Renal pelvis (tissue), 12 donors: ENCODE data around the gene ZCCHC10. TPM values are rescaled to one million over a fixed set of nuclear protein-coding genes. Genes with fewer than 3 reads are reported as not detected.
A peak's percentile ranks its signal among the peaks of the same experiment; 100 is the strongest.

Experiments
- DNase-seq: peaks from one replicate; pipeline ENCODE4 v3.0.0-alpha.2; 2013
- long read RNA-seq, 16 experiments: transcript quantifications; one replicate each; lab custom pipeline, GENCODE V29; 2026
- polyA plus RNA-seq, 3 donors: library from polyadenylated mRNA; unstranded; fragments of 120-200 nt; gene quantifications; one replicate each; pipeline ENCODE4 v1.2.1, GENCODE V29; 2013; ENCODE audit not compliant: insufficient read length in 3 of 3

Gene ZCCHC10
- 10 to 100 TPM; 29.5 to 33.1 (median 30.9) TPM for polyA plus RNA-seq
- long read RNA-seq, donor 1, transcript ZCCHC10-201 (4 exons, 2,178 nt), result major isoform, 6 of 9 reads
- long read RNA-seq, donor 1, partial matches to known transcripts, result 0 of 9 reads
- long read RNA-seq, donor 1, other reads (novel, unspliced or antisense), result 0 of 9 reads
- long read RNA-seq, donor 2, transcript ZCCHC10-201 (4 exons, 2,178 nt), result major isoform, 11 of 27 reads
- long read RNA-seq, donor 2, partial matches to known transcripts, result 7 of 27 reads
- long read RNA-seq, donor 2, other reads (novel, unspliced or antisense), result 0 of 27 reads
- long read RNA-seq, donor 3, transcript ZCCHC10-201 (4 exons, 2,178 nt), result major isoform, 8 of 10 reads
- long read RNA-seq, donor 3, partial matches to known transcripts, result 0 of 10 reads
- long read RNA-seq, donor 3, other reads (novel, unspliced or antisense), result 0 of 10 reads
- long read RNA-seq, donor 4, partial matches to known transcripts, result 0 of 7 reads
- long read RNA-seq, donor 4, other reads (novel, unspliced or antisense), result 0 of 7 reads
- long read RNA-seq, donor 5, partial matches to known transcripts, result 0 of 5 reads
- long read RNA-seq, donor 5, other reads (novel, unspliced or antisense), result 0 of 5 reads
- long read RNA-seq, donor 6, transcript ZCCHC10-201 (4 exons, 2,178 nt), result major isoform, 9 of 14 reads
- long read RNA-seq, donor 6, partial matches to known transcripts, result 0 of 14 reads
- long read RNA-seq, donor 6, other reads (novel, unspliced or antisense), result 0 of 14 reads
- long read RNA-seq, donor 7, transcript ZCCHC10-201 (4 exons, 2,178 nt), result major isoform, 12 of 18 reads
- long read RNA-seq, donor 7, partial matches to known transcripts, result 0 of 18 reads
- long read RNA-seq, donor 7, other reads (novel, unspliced or antisense), result 0 of 18 reads
- long read RNA-seq, donor 8, partial matches to known transcripts, result 0 of 6 reads
- long read RNA-seq, donor 8, other reads (novel, unspliced or antisense), result 0 of 6 reads
- long read RNA-seq, donor 9, transcript ZCCHC10-207 (5 exons, 1,070 nt), result minor isoform, 5 of 20 reads
- long read RNA-seq, donor 9, transcript ZCCHC10-201 (4 exons, 2,178 nt), result major isoform, 11 of 20 reads
- long read RNA-seq, donor 9, partial matches to known transcripts, result 0 of 20 reads
- long read RNA-seq, donor 9, other reads (novel, unspliced or antisense), result 0 of 20 reads
- long read RNA-seq, donor 10, transcript ZCCHC10-201 (4 exons, 2,178 nt), result major isoform, 12 of 16 reads
- long read RNA-seq, donor 10, partial matches to known transcripts, result 0 of 16 reads
- long read RNA-seq, donor 10, other reads (novel, unspliced or antisense), result 0 of 16 reads
- long read RNA-seq, donor 11, partial matches to known transcripts, result 0 of 5 reads
- long read RNA-seq, donor 11, other reads (novel, unspliced or antisense), result 0 of 5 reads
- long read RNA-seq, donor 12, transcript ZCCHC10-201 (4 exons, 2,178 nt), result major isoform, 11 of 15 reads
- long read RNA-seq, donor 12, partial matches to known transcripts, result 0 of 15 reads
- long read RNA-seq, donor 12, other reads (novel, unspliced or antisense), result 0 of 15 reads
- long read RNA-seq, donor 13, partial matches to known transcripts, result 0 of 6 reads
- long read RNA-seq, donor 13, other reads (novel, unspliced or antisense), result 0 of 6 reads
- long read RNA-seq, donor 14, transcript ZCCHC10-201 (4 exons, 2,178 nt), result major isoform, 11 of 23 reads
- long read RNA-seq, donor 14, transcript ZCCHC10-203 (3 exons, 325 nt), result minor isoform, 5 of 23 reads
- long read RNA-seq, donor 14, partial matches to known transcripts, result 0 of 23 reads
- long read RNA-seq, donor 14, other reads (novel, unspliced or antisense), result 0 of 23 reads
- long read RNA-seq, donor 15, transcript ZCCHC10-201 (4 exons, 2,178 nt), result major isoform, 19 of 25 reads
- long read RNA-seq, donor 15, partial matches to known transcripts, result 0 of 25 reads
- long read RNA-seq, donor 15, other reads (novel, unspliced or antisense), result 0 of 25 reads
- long read RNA-seq, donor 16, transcript ZCCHC10-201 (4 exons, 2,178 nt), result major isoform, 12 of 21 reads
- long read RNA-seq, donor 16, partial matches to known transcripts, result 0 of 21 reads
- long read RNA-seq, donor 16, other reads (novel, unspliced or antisense), result 0 of 21 reads

DNA sequence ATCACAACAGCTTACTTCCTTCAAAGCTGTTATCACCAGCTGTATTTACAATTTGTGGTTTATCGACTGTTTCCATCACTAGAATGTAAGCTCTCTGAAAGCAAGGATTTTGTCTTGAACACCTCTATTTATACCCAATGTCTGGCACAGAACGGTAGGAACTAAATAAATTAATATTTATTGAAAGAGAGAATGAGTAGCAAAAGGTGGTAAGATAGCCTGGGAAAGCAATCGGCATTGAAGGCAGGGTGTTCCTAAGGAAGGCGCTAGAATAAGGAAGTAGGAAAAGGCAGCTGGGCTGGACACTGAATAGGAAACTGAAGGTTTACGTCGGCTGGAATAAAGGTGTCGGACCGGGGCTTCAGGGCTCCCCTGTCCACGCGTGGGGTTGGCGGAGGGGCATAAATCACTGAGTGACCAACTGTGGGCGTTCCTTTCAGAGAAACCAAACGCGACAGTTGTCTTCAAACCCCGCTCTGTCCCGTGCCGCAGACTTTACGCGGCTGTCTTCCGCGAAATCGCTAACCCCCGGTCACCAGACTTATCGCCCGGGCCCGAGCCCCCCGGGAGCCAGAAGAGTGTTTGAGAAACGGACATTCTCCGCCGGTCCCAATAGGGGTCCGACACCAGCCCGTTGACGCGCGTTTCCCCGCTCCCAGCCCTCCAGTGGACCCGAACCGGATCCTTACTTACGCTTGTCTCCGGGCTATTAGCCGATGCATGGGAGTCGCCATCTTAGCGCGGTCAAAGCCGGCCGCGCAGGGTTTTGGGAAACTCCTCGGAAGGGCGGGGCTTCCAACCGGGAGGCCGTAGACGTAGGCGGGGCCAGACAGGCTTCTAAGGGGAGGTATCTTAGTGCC is at the start of gene ZCCHC10:
ZCCHC10 (minus strand) TSS at position 746 of the 860 bp plus-strand sequence; CDS start at position 734, 12 bp downstream.
- peak; percentile 96 for DNase-seq

- no peak for DNase-seq
These were observed 49.5 kb upstream of the ZCCHC10 start for GRCh38 chr5:133075572-133076536.

- DNase-seq, result no peak
These were observed 45.7 kb upstream of the ZCCHC10 start for GRCh38 chr5:133072021-133072420.

DNA sequence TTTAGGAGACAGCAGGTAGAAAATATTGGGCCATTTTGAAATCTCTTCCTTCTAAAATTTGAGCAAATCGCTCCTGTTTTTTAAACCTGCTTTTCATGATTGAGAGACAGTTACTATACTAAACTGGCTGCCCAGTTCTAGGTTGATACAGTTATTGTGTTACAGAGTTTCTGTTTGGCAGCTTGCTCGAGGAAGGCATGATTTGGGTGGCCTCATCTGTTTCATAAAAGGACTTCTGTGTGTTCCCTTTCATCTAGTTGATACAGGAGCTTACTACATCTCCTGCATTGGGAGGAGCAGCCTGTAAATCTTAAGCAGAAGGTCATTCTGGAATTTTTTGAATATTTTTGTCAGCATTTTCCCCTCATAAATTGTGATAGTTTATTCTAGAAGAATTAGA is 39.7 kb upstream of the ZCCHC10 start:
- no peak for DNase-seq

DNA sequence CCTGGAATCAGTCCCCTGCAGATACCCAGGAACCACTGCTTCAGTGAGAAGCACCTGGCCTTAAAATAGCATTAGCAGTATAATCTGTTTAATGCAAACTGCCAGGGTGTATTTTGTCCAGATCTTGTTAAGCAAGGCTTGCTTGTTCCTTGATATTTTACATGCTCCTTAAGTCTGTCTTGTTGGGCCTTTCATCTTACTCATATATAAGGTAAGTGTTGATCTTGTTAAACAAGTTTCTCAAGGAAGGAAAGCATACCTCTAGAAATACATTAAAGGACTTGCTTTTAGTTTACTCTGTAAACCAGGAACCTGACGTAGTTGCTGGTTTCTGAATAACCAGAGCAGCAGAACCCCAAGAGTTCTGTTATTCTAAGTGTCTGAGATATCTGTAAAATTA is 39.1 kb upstream of the ZCCHC10 start:
- DNase-seq, result no peak

GRCh38 chr5:133063965-133064364 is 37.6 kb upstream of the ZCCHC10 start:
- no peak for DNase-seq

DNA sequence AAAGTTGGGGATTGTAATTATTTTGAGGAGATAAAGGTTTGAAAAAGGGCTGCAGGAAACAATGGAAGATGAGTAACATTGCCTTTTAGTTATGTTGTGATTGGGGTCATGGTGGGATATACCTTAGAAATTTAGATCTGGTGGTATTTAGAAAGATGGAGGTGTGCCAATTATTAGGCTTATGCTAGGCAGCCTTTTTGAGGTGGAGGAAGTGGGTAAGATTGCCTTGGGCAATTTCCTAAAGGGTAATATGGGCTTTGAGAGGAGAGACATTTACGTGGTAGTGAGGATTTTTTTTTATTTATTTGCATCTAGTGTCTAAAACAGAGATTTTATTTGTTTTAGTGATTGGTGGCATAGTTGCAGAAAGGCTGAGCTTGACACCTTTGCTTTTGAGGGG is 35.9 kb upstream of the ZCCHC10 start:
- DNase-seq, result no peak

DNA sequence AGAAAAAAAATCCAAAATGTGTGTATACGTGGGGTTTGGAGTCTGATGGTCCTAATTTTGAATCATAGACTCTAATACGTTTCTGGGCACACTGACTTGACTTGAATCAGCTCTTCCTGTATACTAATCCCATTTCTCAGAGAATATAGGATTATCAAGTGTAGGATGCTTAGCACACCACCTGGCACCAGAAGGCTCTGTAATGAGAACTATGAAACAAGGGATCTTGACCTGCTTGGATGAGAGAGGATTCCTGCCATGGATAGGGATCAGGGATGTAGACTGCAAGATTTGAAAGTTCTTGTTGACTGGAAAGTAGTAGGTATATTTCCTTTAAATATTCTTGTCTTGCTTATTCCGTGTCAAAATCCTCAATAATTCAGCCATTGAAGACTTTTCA is 33.3 kb upstream of the ZCCHC10 start:
- no peak for DNase-seq

GRCh38 chr5:133056891-133057290 is 30.5 kb upstream of the ZCCHC10 start:
- DNase-seq, result no peak

- no peak for DNase-seq
These were observed 28.5 kb upstream of the ZCCHC10 start for GRCh38 chr5:133054697-133055471.

DNA sequence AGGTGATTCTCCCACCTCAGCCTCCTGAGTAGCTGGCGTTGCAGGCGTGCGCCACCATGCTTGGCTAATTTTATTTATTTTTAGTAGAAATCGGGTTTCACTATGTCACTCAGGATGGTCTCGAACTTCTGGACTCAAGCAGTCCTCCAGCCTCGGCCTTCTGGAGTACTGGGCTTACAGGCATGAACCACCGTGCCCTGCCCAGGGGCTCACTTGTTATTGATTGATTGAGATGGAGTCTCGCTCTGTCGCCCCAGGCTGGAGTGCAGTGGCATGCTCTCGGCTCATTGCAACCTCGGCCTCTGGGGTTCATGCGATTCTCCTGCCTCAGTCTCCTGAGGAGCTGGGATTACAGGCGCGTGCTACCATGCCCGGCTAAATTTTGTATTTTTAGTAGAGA is 27.1 kb upstream of the ZCCHC10 start:
- no peak for DNase-seq

DNA sequence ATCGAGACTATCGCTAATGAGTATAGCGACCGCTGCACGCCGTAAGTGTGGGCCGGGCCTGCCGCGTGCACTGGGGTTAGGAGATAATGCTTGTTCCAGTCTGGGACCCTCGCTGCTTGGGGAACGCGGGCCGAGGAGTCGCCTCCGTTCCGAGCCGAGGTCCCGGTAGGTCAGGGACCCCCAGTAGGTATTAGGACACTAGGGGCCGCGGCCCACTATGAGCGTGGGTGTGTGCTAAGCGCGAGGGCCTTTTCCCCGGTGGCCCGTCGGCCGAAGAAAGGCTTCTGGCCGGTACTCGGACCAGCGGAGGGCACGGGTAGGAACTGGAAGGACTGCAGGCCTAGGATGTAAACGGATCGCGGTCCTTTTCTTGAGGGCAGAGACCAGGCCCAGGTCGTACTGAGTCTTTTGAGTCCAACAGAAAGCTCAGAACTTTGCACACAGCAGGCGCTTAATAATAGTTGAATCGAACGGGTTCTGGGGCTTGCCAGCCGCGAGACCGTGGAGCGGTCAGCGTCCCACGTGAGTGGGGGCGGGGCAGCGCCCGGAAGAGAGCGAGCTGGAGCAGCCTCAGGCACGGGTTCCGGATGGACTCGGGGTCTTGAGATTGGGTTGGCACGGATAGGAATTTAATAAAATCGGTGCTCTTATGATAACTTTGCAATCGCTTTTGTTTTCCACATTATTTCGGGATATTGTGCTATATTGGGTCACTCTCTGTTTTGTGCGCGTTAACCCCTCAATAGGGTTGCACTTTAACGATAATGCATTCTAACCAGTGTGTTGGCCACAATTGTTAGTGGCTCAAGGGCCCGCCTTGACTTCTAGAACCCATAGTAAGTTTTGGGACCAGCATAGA is 26.2 kb upstream of the ZCCHC10 start:
- peak; percentile 40 for DNase-seq

GRCh38 chr5:133051542-133052316 is 25.4 kb upstream of the ZCCHC10 start, which contains the start of gene HSPA4:
Gene HSPA4 (plus strand): TSS chr5:133052013. CDS start chr5:133052251, 238 bp downstream.
- peak; percentile 99 for DNase-seq

GRCh38 chr5:133051061-133051541 is 24.8 kb upstream of the ZCCHC10 start:
- no peak for DNase-seq

DNA sequence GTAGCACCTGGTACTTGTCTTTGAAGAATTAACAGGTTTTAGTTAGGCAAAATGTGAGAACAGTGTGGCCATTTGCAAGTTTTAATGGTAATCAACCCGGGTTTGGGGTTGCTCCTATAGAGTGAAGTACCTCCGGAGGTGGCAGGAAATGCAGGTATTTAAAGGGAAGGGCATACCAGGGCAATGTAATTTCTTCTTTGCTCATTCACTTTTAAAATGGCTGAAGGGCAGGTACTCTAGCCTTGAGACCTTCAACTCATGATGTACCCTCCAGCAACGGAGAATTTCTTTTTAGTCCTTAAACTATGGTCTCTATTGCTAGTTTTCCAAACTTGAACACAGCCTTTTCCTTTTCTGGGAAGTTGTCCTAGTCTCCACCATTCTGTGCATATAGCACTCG is 24.2 kb upstream of the ZCCHC10 start:
- DNase-seq, result no peak
